ENCODE data around the gene MAP4. TPM values are rescaled to one million over a fixed set of nuclear protein-coding genes. Genes with fewer than 3 reads are reported as not detected.

The MAP4 gene
- total and polyA plus RNA-seq, 2 donors (not counting 1 experiment from before 2014, with no cell fraction given): 39.2 to 132 TPM

DNA sequence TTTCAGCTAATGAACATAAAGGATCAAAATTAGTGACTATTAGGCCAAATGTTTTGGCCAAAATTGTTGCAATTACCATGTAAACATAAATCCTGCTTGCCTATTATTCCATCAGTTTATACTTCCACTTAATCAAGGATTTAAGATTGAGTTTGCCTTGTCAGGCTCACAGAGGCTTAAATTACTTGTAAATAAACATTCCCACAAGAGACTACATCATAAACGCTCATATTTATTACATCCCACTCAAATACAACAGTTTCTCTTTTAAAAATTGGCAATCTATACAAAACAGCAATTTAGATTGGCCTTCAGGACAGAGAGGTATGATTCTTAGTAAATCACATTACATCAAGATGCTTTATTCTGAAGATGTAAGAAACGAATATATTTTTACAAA is 9.9 kb upstream of the MAP4 start:
- Mint-ChIP-seq H3K9me3 (ENCODE audit: insufficient read depth) (no peaks in the 10 kb centered on the region), H3K4me1 (peaks cover 17% of the 10 kb centered on the region), H3K27ac (no peak overlapping the region), H3K27me3 (no peaks in the 10 kb centered on the region), H3K4me3 (no peak overlapping the region)
- ATAC-seq (ENCODE audit: low read depth) (no peak), DNase-seq (no peak)
- peaks cover 51% of the 10 kb centered on the region for H4K20me1 ChIP-seq (ENCODE audit: control insufficient read depth, insufficient read depth, low read length, poor library complexity, severe bottlenecking)
- H3K9ac ChIP-seq (ENCODE audit: low read length): no peak overlapping the region
- no peak overlapping the region for H3K27ac ChIP-seq (ENCODE audit: low read length in 2 of 2)
- H2AFZ ChIP-seq (ENCODE audit: insufficient read depth, low read depth, low read length, poor library complexity, severe bottlenecking): no peak overlapping the region
- no peaks in the 10 kb centered on the region for H3K36me3 ChIP-seq (replicated peaks in 1 of 2; ENCODE audit: control extremely low read depth in 1 of 2, control insufficient read depth in 1 of 2, extremely low read depth in 1 of 2, insufficient read depth in 2 of 2, low read length in 1 of 2)
- H3K79me2 ChIP-seq (ENCODE audit: control insufficient read depth, insufficient read depth, low read length): peaks cover 79% of the 10 kb centered on the region
- no peaks in the 10 kb centered on the region for H3K27me3 ChIP-seq (replicated peaks in 1 of 4; ENCODE audit: control extremely low read depth in 1 of 4, control insufficient read depth in 3 of 4, insufficient read depth in 4 of 4, low read length in 3 of 4)
- POLR2A ChIA-PET: no interaction called here
- intact Hi-C loops (cut with micrococcal nuclease): no loop called here
- peaks cover 0 to 3% of the 10 kb centered on the region in 2 donors for H3K4me1 ChIP-seq (ENCODE audit: control insufficient read depth in 2 of 2, insufficient read depth in 2 of 2, low read length in 2 of 2)
- H3K4me3 ChIP-seq (ENCODE audit: control extremely low read depth in 1 of 5, extremely low read depth in 1 of 5, insufficient read depth in 1 of 5, low read depth in 2 of 5, low read length in 4 of 5): no peak overlapping the region
- TF ChIP-seq, protein P1, sequence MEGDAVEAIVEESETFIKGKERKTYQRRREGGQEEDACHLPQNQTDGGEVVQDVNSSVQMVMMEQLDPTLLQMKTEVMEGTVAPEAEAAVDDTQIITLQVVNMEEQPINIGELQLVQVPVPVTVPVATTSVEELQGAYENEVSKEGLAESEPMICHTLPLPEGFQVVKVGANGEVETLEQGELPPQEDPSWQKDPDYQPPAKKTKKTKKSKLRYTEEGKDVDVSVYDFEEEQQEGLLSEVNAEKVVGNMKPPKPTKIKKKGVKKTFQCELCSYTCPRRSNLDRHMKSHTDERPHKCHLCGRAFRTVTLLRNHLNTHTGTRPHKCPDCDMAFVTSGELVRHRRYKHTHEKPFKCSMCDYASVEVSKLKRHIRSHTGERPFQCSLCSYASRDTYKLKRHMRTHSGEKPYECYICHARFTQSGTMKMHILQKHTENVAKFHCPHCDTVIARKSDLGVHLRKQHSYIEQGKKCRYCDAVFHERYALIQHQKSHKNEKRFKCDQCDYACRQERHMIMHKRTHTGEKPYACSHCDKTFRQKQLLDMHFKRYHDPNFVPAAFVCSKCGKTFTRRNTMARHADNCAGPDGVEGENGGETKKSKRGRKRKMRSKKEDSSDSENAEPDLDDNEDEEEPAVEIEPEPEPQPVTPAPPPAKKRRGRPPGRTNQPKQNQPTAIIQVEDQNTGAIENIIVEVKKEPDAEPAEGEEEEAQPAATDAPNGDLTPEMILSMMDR (IDR thresholded peaks at IDR 0.05): no peak
- TF ChIP-seq EZH2 (IDR thresholded peaks at IDR 0.05; ENCODE audit: borderline replicate concordance, insufficient read depth, low read depth, low read length, poor library complexity, severe bottlenecking): no peak
- H3K4me2 ChIP-seq (replicated peaks; ENCODE audit: low read depth, low read length, poor library complexity, severe bottlenecking): no peak overlapping the region
- CTCF ChIA-PET: no interaction called here
- no peaks in the 10 kb centered on the region for H3K9me3 ChIP-seq (ENCODE audit: control extremely low read depth in 1 of 3, control insufficient read depth in 2 of 3, insufficient read depth in 1 of 3, low read length in 2 of 3)
- WGBS (ENCODE audit: insufficient coverage): no CpG with 5 or more reads among the region's 2 CpGs

DNA sequence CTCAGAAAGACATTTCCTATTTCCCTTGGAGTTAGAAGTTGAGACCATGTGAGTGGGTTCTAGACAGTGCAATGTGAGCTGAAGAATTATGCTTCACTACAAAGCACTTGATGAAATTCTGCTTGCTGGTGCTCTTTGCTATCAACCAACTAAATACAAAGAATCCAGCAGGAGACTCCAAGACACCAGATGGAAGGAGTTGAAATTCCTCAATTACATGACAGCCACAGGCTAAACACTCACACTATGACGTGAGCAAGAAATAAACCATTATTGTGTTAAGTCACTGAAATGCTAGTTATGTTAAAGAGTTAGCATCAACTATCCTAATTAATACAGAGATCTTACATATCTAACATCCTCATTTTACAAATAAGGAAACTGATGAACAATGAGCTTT is 8.2 kb upstream of the MAP4 start:
- no peak for TF ChIP-seq EZH2 (IDR thresholded peaks at IDR 0.05; ENCODE audit: borderline replicate concordance, insufficient read depth, low read depth, low read length, poor library complexity, severe bottlenecking)
- TF ChIP-seq, protein P1 (IDR thresholded peaks at IDR 0.05): no peak
- Histone ChIP-seq H3K9me3 (ENCODE audit: control extremely low read depth in 1 of 3, control insufficient read depth in 2 of 3, insufficient read depth in 1 of 3, low read length in 2 of 3) (no peaks in the 10 kb centered on the region), H3K4me2 (replicated peaks; ENCODE audit: low read depth, low read length, poor library complexity, severe bottlenecking) (no peak overlapping the region), H3K4me1 (ENCODE audit: control insufficient read depth in 2 of 2, insufficient read depth in 2 of 2, low read length in 2 of 2) (peaks cover 0 to 3% of the 10 kb centered on the region in 2 donors), H4K20me1 (ENCODE audit: control insufficient read depth, insufficient read depth, low read length, poor library complexity, severe bottlenecking) (peaks cover 48% of the 10 kb centered on the region), H3K4me3 (ENCODE audit: control extremely low read depth in 1 of 5, extremely low read depth in 1 of 5, insufficient read depth in 1 of 5, low read depth in 2 of 5, low read length in 4 of 5) (no peak overlapping the region), H3K79me2 (ENCODE audit: control insufficient read depth, insufficient read depth, low read length) (peaks cover 77% of the 10 kb centered on the region), H3K27me3 (replicated peaks in 1 of 4; ENCODE audit: control extremely low read depth in 1 of 4, control insufficient read depth in 3 of 4, insufficient read depth in 4 of 4, low read length in 3 of 4) (no peaks in the 10 kb centered on the region), H3K9ac (ENCODE audit: low read length) (no peak overlapping the region), H2AFZ (ENCODE audit: insufficient read depth, low read depth, low read length, poor library complexity, severe bottlenecking) (no peak overlapping the region), H3K27ac (ENCODE audit: low read length in 2 of 2) (no peak overlapping the region), H3K36me3 (replicated peaks in 1 of 2; ENCODE audit: control extremely low read depth in 1 of 2, control insufficient read depth in 1 of 2, extremely low read depth in 1 of 2, insufficient read depth in 2 of 2, low read length in 1 of 2) (no peaks in the 10 kb centered on the region)
- CTCF ChIA-PET: interaction anchor here (0.7 kb wide), 1 partner anchor 21 kb away, joined by 3 read pairs; no protein-coding TSS in a partner anchor
- intact Hi-C loops (cut with micrococcal nuclease): no loop called here
- Mint-ChIP-seq H3K27me3 (no peaks in the 10 kb centered on the region), H3K4me1 (peaks cover 27% of the 10 kb centered on the region), H3K27ac (no peak overlapping the region), H3K4me3 (no peak overlapping the region), H3K9me3 (ENCODE audit: insufficient read depth) (no peaks in the 10 kb centered on the region)
- DNase-seq (no peak), ATAC-seq (ENCODE audit: low read depth) (no peak)
- WGBS (ENCODE audit: insufficient coverage): no CpG with 5 or more reads among the region's 1 CpG
- POLR2A ChIA-PET: no interaction called here
